OCI-LY7 (cell line): Measurements from ENCODE around the gene PRKD2.

Experiments used
- CTCF ChIP-seq: fragments of 200-600 bp; sonication (generic); conservative IDR thresholded peaks from 2 replicates; pipeline ENCODE4 v1.5.1; 2014; ENCODE audit warnings: mild to moderate bottlenecking, antibody characterized with exemption, low read length, moderate library complexity, mixed read lengths
- EZH2phosphoT487 ChIP-seq: fragments of 200-600 bp; sonication (generic); IDR thresholded peaks from 2 replicates; pipeline ENCODE4 v1.6.1; 2018; ENCODE audit warnings: low read depth, borderline replicate concordance, mild to moderate bottlenecking, mixed run types, antibody characterized with exemption, low read length, moderate library complexity, mixed read lengths

- TF ChIP-seq CTCF: no peak
- TF ChIP-seq EZH2phosphoT487: no peak
Measured at GRCh38 chr19:46725036-46725820, 8.3 kb upstream of the PRKD2 start.
